ENCODE data around the gene SERINC2.

DNA sequence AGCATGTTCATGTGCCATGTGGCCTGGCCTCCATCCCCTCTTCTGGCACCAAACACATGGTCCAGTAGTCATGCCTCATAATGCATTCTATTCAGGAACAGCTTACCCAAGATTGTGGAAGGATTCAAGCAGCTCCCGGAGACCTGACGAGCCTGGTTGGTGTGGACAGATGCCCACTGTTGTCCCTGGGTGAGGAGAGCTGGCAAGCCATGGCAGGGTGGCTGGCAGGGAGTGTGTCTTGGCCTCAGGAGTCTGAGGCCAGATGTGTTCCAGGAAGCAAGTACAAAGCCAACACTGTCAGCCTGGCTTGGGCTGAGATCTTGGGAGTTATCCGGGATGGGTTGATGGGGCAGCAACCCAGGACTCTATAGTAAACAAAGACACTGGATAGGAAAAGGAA is 32.8 kb upstream of the SERINC2 start:
- TF ChIP-seq, protein P1, sequence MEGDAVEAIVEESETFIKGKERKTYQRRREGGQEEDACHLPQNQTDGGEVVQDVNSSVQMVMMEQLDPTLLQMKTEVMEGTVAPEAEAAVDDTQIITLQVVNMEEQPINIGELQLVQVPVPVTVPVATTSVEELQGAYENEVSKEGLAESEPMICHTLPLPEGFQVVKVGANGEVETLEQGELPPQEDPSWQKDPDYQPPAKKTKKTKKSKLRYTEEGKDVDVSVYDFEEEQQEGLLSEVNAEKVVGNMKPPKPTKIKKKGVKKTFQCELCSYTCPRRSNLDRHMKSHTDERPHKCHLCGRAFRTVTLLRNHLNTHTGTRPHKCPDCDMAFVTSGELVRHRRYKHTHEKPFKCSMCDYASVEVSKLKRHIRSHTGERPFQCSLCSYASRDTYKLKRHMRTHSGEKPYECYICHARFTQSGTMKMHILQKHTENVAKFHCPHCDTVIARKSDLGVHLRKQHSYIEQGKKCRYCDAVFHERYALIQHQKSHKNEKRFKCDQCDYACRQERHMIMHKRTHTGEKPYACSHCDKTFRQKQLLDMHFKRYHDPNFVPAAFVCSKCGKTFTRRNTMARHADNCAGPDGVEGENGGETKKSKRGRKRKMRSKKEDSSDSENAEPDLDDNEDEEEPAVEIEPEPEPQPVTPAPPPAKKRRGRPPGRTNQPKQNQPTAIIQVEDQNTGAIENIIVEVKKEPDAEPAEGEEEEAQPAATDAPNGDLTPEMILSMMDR (IDR thresholded peaks at IDR 0.05 in 8 of 11, conservative IDR thresholded peaks at IDR 0.05 in 3 of 11), result no peak
- TF ChIP-seq POLR2A (IDR thresholded peaks at IDR 0.05), result no peak

Measured in spleen (tissue), 7 donors.